ENCODE results near the gene GNG12. TPM values are rescaled to one million over a fixed set of nuclear protein-coding genes. Genes with fewer than 3 reads are reported as not detected.

Gene GNG12
- 10 to 100 TPM; 49.4 to 61.5 TPM for total RNA-seq

- Histone ChIP-seq H3K27ac (peak within 1 kb of the TSS; percentile 89 to 90), H3K4me3 (peak within 1 kb of the TSS; percentile 82 to 91), H3K4me1 (replicated peaks) (no peaks in the 10 kb centered on the region), H3K9me3 (no peaks in the 10 kb centered on the region), H3K36me3 (no peaks in the 10 kb centered on the region), H3K27me3 (replicated peaks; ENCODE audit: insufficient read depth) (no peaks in the 10 kb centered on the region)
- intact Hi-C loops (cut with DNase I), result loop anchor here (10.0 kb wide), 1 partner anchor 148 kb away; the partner anchor contains the start of gene GADD45A
- TF ChIP-seq POLR2A (IDR thresholded peaks at IDR 0.05), result peak; percentile 54
- TF ChIP-seq CTCF (IDR thresholded peaks at IDR 0.05), result no peak
- no peak for TF ChIP-seq POLR2AphosphoS5 (IDR thresholded peaks at IDR 0.05)
- WGBS, result under 1% methylated on average over 78 of the region's 94 CpGs
- DNase-seq (ENCODE audit: low spot score), result peak; percentile 70
Observed at GRCh38 chr1:67832737-67833601, at the start of gene GNG12. Gene GNG12, minus strand, starts transcription at chr1:67833467. Its CDS starts 125,781 bp downstream, at chr1:67707686.

- H3K4me3 ChIP-seq, result no peak overlapping the region
Observed at GRCh38 chr1:67882196-67882958, 49.1 kb upstream of the GNG12 start.

GRCh38 chr1:67880056-67880601 lies 46.9 kb upstream of the GNG12 start:
- TF ChIP-seq POLR2AphosphoS5 (IDR thresholded peaks at IDR 0.05) (no peak), CTCF (IDR thresholded peaks at IDR 0.05) (no peak), POLR2A (IDR thresholded peaks at IDR 0.05) (no peak)
- Histone ChIP-seq H3K9me3 (no peaks in the 10 kb centered on the region), H3K27me3 (replicated peaks; ENCODE audit: insufficient read depth) (no peaks in the 10 kb centered on the region), H3K4me1 (replicated peaks) (no peaks in the 10 kb centered on the region), H3K36me3 (no peaks in the 10 kb centered on the region), H3K27ac (no peak overlapping the region), H3K4me3 (no peak overlapping the region)
- no peak for DNase-seq (ENCODE audit: low spot score)
- WGBS, result 13% methylated on average over 3 of the region's 3 CpGs
- intact Hi-C loops (cut with DNase I), result no loop called here

More at GRCh38 chr1:67882196-67882958, 49.1 kb upstream of the GNG12 start:
- H3K27ac ChIP-seq, result no peak overlapping the region
- DNase-seq (ENCODE audit: low spot score), result no peak
- H3K27me3 ChIP-seq (replicated peaks; ENCODE audit: insufficient read depth), result no peaks in the 10 kb centered on the region
- intact Hi-C loops (cut with DNase I), result no loop called here
- H3K36me3 ChIP-seq, result no peaks in the 10 kb centered on the region
- TF ChIP-seq CTCF (IDR thresholded peaks at IDR 0.05) (no peak), POLR2A (IDR thresholded peaks at IDR 0.05) (no peak), POLR2AphosphoS5 (IDR thresholded peaks at IDR 0.05) (no peak)
- no peaks in the 10 kb centered on the region for H3K9me3 ChIP-seq
- H3K4me1 ChIP-seq (replicated peaks), result no peaks in the 10 kb centered on the region

- no peak overlapping the region for H3K27ac ChIP-seq
- no peak overlapping the region for H3K4me3 ChIP-seq
- DNase-seq (ENCODE audit: low spot score), result no peak
- H3K36me3 ChIP-seq, result no peaks in the 10 kb centered on the region
- TF ChIP-seq POLR2A (IDR thresholded peaks at IDR 0.05) (no peak), POLR2AphosphoS5 (IDR thresholded peaks at IDR 0.05) (no peak), CTCF (IDR thresholded peaks at IDR 0.05) (no peak)
- 93% methylated on average over 1 of the region's 1 CpG for WGBS
- no peaks in the 10 kb centered on the region for H3K27me3 ChIP-seq (replicated peaks; ENCODE audit: insufficient read depth)
- intact Hi-C loops (cut with DNase I), result no loop called here
- no peaks in the 10 kb centered on the region for H3K9me3 ChIP-seq
- H3K4me1 ChIP-seq (replicated peaks), result no peaks in the 10 kb centered on the region
Observed at GRCh38 chr1:67879485-67879884, 46.2 kb upstream of the GNG12 start.

Measured in prostate gland (tissue), 2 donors.